Caco-2 (cell line): ENCODE measurements around the gene LONP2. TPM values are rescaled to one million over a fixed set of nuclear protein-coding genes. Genes with fewer than 3 reads are reported as not detected.

Source experiments
- BruUV-seq: library from RNA; stranded (reverse); fragments of 400-500 nt; replicated peaks from 2 replicates; lab custom pipeline; 2021; lab: Mats Ljungman, UMichigan
- CTCF ChIA-PET: fragments of 300-600 bp; sonication (Branson Sonifier 250); formaldehyde crosslinking; loops from one replicate; lab custom pipeline; 2022; ENCODE audit warnings: antibody characterized with exemption; lab: Charles Lee
- POLR2A ChIA-PET: fragments of 300-600 bp; sonication (Branson Sonifier 250); formaldehyde crosslinking; loops from one replicate; lab custom pipeline; 2022; ENCODE audit warnings: antibody characterized with exemption; lab: Charles Lee
- DNase-seq, 2 experiments: peaks; one replicate each; pipeline versions ENCODE4 v3.0.0 to v3.0.0-alpha.2; 2020 to 2022
- H3K27me3 ChIP-seq: replicated peaks from 2 replicates; pipeline ENCODE4 v1.6.0; 2011; ENCODE audit warnings: low read length; ENCODE audit not compliant: control insufficient read depth, insufficient read depth
- H3K36me3 ChIP-seq: 2 replicates; pipeline ENCODE4 v1.5.1; 2011; ENCODE audit warnings: low read length; ENCODE audit not compliant: control insufficient read depth, insufficient read depth
- H3K4me1 ChIP-seq: fragments of 250-450 bp; sonication (Bioruptor Pico); 2 replicates; pipeline ENCODE4 v1.5.1; 2020; ENCODE audit warnings: mild to moderate bottlenecking
- H3K4me3 ChIP-seq: 2 replicates; pipeline ENCODE4 v1.5.1; 2011; ENCODE audit warnings: low read depth, mild to moderate bottlenecking, control low read depth, low read length
- H3K9me3 ChIP-seq: fragments of 250-450 bp; sonication (Bioruptor Pico); 2 replicates; pipeline ENCODE4 v1.5.1; 2020; ENCODE audit warnings: mild to moderate bottlenecking, moderate library complexity
- H3K27ac Mint-ChIP-seq: one replicate; pipeline ENCODE4 v1.8.0; 2022; ENCODE audit warnings: mixed read lengths; ENCODE audit not compliant: unreplicated experiment
- H3K27me3 Mint-ChIP-seq: one replicate; pipeline ENCODE4 v1.8.0; 2022; ENCODE audit warnings: mixed read lengths; ENCODE audit not compliant: insufficient read depth, unreplicated experiment
- H3K36me3 Mint-ChIP-seq: one replicate; pipeline ENCODE4 v1.8.0; 2022; ENCODE audit warnings: mild to moderate bottlenecking, mixed read lengths; ENCODE audit not compliant: insufficient read depth, unreplicated experiment
- H3K4me1 Mint-ChIP-seq: one replicate; pipeline ENCODE4 v1.8.0; 2022; ENCODE audit warnings: low read depth, mixed read lengths; ENCODE audit not compliant: unreplicated experiment
- H3K4me3 Mint-ChIP-seq: one replicate; pipeline ENCODE4 v1.8.0; 2022; ENCODE audit warnings: mild to moderate bottlenecking, moderate library complexity, mixed read lengths; ENCODE audit not compliant: unreplicated experiment
- H3K9me3 Mint-ChIP-seq: one replicate; pipeline ENCODE4 v1.8.0; 2022; ENCODE audit warnings: mixed read lengths; ENCODE audit not compliant: unreplicated experiment
- intact Hi-C: fragments of 100-400 bp; cut with micrococcal nuclease; formaldehyde crosslinking; loops from one replicate; pipeline ENCODE4 v1.10.0; 2022; ENCODE audit not compliant: unreplicated experiment
- total RNA-seq: library from RNA; stranded (reverse); gene quantifications from 2 replicates; pipeline ENCODE4 v1.2.3, GENCODE V29; 2022
- TF ChIP-seq, protein P1 (sequence below), 2 experiments: fragments of 200-600 bp in 1 of 2; IDR thresholded peaks; 1 replicate in 1 of 2; 2 replicates in 1 of 2; pipeline versions ENCODE4 v1.5.1 to v1.8.0; 2011 to 2022; ENCODE audit warnings: antibody characterized with exemption in 1 of 2, control low read depth in 1 of 2, inconsistent platforms in 1 of 2, low read depth in 1 of 2, low read length in 1 of 2, mild to moderate bottlenecking in 1 of 2, moderate library complexity in 1 of 2; ENCODE audit not compliant: insufficient read depth in 1 of 2, severe bottlenecking in 1 of 2, unreplicated experiment in 1 of 2

Gene LONP2
- total RNA-seq, 1 experiment from 2014 or later = 32.1 TPM

DNA sequence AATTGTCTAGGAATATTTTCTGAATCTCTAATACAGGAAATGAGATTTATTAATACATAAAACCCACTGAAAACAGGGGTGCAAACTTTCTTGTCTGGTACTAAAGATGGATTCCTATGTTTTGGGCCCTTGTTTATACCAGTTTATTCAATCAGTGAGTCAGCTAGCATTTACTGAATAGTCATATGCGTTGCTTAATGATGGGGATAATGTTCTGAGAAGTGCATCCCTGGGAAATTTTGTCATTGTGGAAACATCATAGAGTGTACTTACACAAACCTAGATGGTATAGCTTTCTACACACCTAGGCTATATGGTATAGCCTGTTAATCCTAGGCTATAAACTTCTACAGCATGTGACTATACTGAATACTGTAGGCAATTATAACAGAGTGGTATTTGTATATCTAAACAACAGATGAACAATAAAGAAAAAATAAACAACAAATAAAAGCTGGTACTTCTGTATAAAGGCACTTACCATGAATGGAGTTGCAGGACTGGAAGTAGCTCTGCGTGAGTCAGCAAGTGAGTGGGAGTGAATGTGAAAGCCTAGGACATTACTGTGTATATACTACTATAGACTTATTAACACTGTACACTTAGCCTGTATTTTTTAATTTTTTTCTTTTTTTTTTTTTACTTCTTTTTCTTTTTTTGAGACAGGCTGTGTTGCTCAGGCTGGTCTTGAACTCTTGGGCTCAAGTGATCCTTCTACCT is 77.4 kb downstream of the LONP2 start:
- H3K4me3 Mint-ChIP-seq = no peak overlapping the region
- ChIA-PET POLR2A (no interaction called here), CTCF (no interaction called here)
- H3K27me3 Mint-ChIP-seq = no peaks in the 10 kb centered on the region
- DNase-seq = no peak
- BruUV-seq = no TSS peak
- Histone ChIP-seq H3K27me3 (no peaks in the 10 kb centered on the region), H3K4me1 (no peaks in the 10 kb centered on the region), H3K9me3 (no peaks in the 10 kb centered on the region), H3K4me3 (no peak overlapping the region), H3K36me3 (no peaks in the 10 kb centered on the region)
- intact Hi-C loops = no loop called here
- TF ChIP-seq, protein P1, sequence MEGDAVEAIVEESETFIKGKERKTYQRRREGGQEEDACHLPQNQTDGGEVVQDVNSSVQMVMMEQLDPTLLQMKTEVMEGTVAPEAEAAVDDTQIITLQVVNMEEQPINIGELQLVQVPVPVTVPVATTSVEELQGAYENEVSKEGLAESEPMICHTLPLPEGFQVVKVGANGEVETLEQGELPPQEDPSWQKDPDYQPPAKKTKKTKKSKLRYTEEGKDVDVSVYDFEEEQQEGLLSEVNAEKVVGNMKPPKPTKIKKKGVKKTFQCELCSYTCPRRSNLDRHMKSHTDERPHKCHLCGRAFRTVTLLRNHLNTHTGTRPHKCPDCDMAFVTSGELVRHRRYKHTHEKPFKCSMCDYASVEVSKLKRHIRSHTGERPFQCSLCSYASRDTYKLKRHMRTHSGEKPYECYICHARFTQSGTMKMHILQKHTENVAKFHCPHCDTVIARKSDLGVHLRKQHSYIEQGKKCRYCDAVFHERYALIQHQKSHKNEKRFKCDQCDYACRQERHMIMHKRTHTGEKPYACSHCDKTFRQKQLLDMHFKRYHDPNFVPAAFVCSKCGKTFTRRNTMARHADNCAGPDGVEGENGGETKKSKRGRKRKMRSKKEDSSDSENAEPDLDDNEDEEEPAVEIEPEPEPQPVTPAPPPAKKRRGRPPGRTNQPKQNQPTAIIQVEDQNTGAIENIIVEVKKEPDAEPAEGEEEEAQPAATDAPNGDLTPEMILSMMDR (IDR thresholded peaks at IDR 0.05; ENCODE audit: insufficient read depth in 1 of 2, low read depth in 1 of 2, low read length in 1 of 2, severe bottlenecking in 1 of 2, unreplicated experiment in 1 of 2) = no peak
- peaks cover 7% of the 10 kb centered on the region for H3K36me3 Mint-ChIP-seq
- H3K9me3 Mint-ChIP-seq = no peaks in the 10 kb centered on the region
- no peak overlapping the region for H3K27ac Mint-ChIP-seq
- H3K4me1 Mint-ChIP-seq = no peaks in the 10 kb centered on the region

DNA sequence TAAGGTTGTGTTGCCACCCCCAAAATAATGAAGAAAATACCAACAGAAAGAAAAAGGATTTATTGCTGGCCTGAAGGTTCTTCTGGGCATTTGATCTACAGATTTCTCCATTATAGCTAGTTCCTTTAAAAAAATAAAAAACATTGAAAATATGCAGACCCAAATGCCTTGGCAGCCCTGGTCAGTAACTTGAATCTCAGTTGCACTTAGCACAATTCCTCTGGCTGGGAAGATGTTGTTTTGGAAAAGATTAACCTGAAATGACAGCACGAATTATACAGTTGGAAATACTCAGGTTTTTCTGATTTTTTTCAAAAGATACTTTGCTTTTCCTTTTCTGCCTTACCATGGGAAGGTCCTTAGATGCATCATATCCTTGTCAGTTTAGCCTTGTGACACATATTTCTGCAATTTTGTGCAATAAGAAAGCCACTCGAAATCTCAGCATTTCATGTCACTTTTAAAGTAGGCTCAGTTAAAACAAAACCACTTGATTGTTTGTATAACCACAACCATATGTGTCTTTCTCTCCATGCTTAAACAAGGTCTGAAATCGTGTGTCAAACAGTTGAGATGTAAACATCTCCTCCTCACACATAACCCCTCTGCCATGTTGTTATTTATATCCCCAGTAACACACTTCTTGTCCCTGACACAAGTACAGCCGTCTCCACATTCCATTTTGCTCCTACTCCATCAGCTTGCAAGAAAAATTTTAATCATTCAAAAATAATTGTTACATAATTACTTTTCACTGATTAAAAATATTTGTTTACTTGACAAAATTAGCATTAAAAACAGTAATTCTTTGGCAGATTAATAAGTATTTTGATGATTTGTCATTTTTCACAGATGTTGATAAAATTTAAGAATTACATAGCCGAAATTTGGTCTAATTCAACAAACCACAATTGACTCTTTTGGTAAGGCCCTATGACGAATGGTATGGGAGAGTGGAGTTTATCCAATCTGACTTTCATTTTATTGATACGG is 80.0 kb downstream of the LONP2 start:
- no peaks in the 10 kb centered on the region for H3K27me3 Mint-ChIP-seq
- H3K9me3 Mint-ChIP-seq = no peaks in the 10 kb centered on the region
- no peaks in the 10 kb centered on the region for H3K4me1 Mint-ChIP-seq
- H3K4me3 ChIP-seq = no peak overlapping the region
- BruUV-seq = no TSS peak
- no peaks in the 10 kb centered on the region for H3K4me1 ChIP-seq
- H3K36me3 ChIP-seq = no peaks in the 10 kb centered on the region
- no peak overlapping the region for H3K4me3 Mint-ChIP-seq
- DNase-seq = no peak
- intact Hi-C loops = no loop called here
- H3K27ac Mint-ChIP-seq = no peak overlapping the region
- H3K9me3 ChIP-seq = no peaks in the 10 kb centered on the region
- H3K27me3 ChIP-seq = no peaks in the 10 kb centered on the region
- POLR2A ChIA-PET = no interaction called here
- CTCF ChIA-PET = no interaction called here
- TF ChIP-seq, protein P1 (IDR thresholded peaks at IDR 0.05; ENCODE audit: insufficient read depth in 1 of 2, low read depth in 1 of 2, low read length in 1 of 2, severe bottlenecking in 1 of 2, unreplicated experiment in 1 of 2) = no peak
- peaks cover 7% of the 10 kb centered on the region for H3K36me3 Mint-ChIP-seq

DNA sequence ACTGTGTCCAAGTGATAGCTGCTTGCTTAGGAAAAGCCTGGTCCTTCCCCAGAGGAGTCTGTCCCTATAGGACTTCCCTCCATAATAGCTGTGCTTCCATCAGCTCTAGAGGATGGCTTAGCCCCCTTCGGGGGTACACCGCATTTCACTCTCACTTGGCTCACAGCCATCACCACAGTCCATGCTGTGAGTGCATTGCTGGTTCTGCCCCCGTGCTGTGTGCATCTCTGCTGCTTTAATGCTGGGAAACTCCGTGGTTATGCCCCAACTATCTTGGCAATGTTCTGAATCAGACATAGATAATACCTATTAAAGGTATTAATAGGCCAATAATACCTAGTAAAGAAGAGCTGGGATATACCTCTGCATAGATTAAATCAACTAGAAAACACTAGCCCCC is 82.8 kb downstream of the LONP2 start:
- Histone ChIP-seq H3K4me3 (no peak overlapping the region), H3K4me1 (no peaks in the 10 kb centered on the region), H3K9me3 (no peaks in the 10 kb centered on the region), H3K36me3 (no peaks in the 10 kb centered on the region), H3K27me3 (no peaks in the 10 kb centered on the region)
- no peaks in the 10 kb centered on the region for H3K27me3 Mint-ChIP-seq
- BruUV-seq = no TSS peak
- intact Hi-C loops = no loop called here
- ChIA-PET POLR2A (no interaction called here), CTCF (no interaction called here)
- H3K4me1 Mint-ChIP-seq = no peaks in the 10 kb centered on the region
- H3K9me3 Mint-ChIP-seq = no peaks in the 10 kb centered on the region
- DNase-seq = no peak
- no peak overlapping the region for H3K27ac Mint-ChIP-seq
- H3K4me3 Mint-ChIP-seq = no peak overlapping the region
- peaks cover 7% of the 10 kb centered on the region for H3K36me3 Mint-ChIP-seq
- TF ChIP-seq, protein P1 (IDR thresholded peaks at IDR 0.05; ENCODE audit: insufficient read depth in 1 of 2, low read depth in 1 of 2, low read length in 1 of 2, severe bottlenecking in 1 of 2, unreplicated experiment in 1 of 2) = no peak
